HL-60 (cell line): Measurements from ENCODE around the gene ARHGAP18.

Experiments
- DNase-seq, 2 experiments: peaks; one replicate each; pipeline ENCODE4 v3.0.0-alpha.2; 2010 to 2020; ENCODE audit warnings: low read depth in 1 of 2, low spot score in 1 of 2
- H3K27ac ChIP-seq: fragments of 250-450 bp; sonication (Bioruptor Pico); replicated peaks from 2 replicates; pipeline ENCODE4 v1.5.1; 2020; ENCODE audit warnings: mild to moderate bottlenecking, moderate library complexity
- H3K27me3 ChIP-seq: fragments of 250-450 bp; sonication (Bioruptor Pico); 2 replicates; pipeline ENCODE4 v1.5.1; 2021; ENCODE audit warnings: mild to moderate bottlenecking, moderate library complexity; ENCODE audit not compliant: insufficient read depth, poor library complexity, severe bottlenecking
- H3K4me3 ChIP-seq: replicated peaks from 2 replicates; pipeline ENCODE4 v1.5.1; 2011; ENCODE audit warnings: mild to moderate bottlenecking, control low read depth, low read length; ENCODE audit not compliant: insufficient read depth
- GABPA ChIP-seq: IDR thresholded peaks from 2 replicates; pipeline ENCODE4 v1.6.1; 2012; ENCODE audit warnings: low read depth
- POLR2AphosphoS5 ChIP-seq: IDR thresholded peaks from 2 replicates; pipeline ENCODE4 v1.6.1; 2012; ENCODE audit warnings: low read depth
- SPI1 ChIP-seq: IDR thresholded peaks from 2 replicates; pipeline ENCODE4 v1.6.1; 2012; ENCODE audit warnings: low read depth, mild to moderate bottlenecking, borderline replicate concordance
- TF ChIP-seq, protein P1 (sequence below): IDR thresholded peaks from 2 replicates; pipeline ENCODE4 v1.6.1; 2012; ENCODE audit warnings: low read depth; ENCODE audit not compliant: insufficient replicate concordance
- TF ChIP-seq, protein P2 (sequence below): IDR thresholded peaks from one replicate; pipeline ENCODE4 v1.5.1; 2011; ENCODE audit warnings: low read length, control low read depth, inconsistent platforms; ENCODE audit not compliant: insufficient read depth

ARHGAP18 gene

DNA sequence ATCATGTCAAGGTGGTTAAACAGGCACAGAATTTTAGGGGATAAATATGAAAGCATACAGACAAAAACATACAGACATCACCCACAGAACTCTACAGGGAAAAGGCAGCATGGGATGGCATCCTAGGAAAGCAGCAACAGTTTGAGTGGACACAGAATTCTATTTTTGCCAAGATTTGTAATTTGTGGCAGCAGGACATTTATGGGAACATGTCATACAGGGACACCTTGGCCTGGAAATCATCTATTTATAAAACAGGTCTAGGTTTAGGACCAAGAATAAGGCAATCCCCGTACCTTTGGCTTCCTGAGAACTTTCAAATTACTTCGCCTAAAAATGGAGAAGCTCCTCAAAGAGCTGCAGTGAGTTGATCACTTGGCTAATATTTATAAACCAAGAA lies 17.5 kb downstream of the ARHGAP18 start:
- Histone ChIP-seq H3K4me3 (no peak overlapping the region), H3K27ac (peak overlapping the region; percentile 27), H3K27me3 (no peaks in the 10 kb centered on the region)
- no peak for DNase-seq
- TF ChIP-seq, protein P1, sequence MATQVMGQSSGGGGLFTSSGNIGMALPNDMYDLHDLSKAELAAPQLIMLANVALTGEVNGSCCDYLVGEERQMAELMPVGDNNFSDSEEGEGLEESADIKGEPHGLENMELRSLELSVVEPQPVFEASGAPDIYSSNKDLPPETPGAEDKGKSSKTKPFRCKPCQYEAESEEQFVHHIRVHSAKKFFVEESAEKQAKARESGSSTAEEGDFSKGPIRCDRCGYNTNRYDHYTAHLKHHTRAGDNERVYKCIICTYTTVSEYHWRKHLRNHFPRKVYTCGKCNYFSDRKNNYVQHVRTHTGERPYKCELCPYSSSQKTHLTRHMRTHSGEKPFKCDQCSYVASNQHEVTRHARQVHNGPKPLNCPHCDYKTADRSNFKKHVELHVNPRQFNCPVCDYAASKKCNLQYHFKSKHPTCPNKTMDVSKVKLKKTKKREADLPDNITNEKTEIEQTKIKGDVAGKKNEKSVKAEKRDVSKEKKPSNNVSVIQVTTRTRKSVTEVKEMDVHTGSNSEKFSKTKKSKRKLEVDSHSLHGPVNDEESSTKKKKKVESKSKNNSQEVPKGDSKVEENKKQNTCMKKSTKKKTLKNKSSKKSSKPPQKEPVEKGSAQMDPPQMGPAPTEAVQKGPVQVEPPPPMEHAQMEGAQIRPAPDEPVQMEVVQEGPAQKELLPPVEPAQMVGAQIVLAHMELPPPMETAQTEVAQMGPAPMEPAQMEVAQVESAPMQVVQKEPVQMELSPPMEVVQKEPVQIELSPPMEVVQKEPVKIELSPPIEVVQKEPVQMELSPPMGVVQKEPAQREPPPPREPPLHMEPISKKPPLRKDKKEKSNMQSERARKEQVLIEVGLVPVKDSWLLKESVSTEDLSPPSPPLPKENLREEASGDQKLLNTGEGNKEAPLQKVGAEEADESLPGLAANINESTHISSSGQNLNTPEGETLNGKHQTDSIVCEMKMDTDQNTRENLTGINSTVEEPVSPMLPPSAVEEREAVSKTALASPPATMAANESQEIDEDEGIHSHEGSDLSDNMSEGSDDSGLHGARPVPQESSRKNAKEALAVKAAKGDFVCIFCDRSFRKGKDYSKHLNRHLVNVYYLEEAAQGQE = no peak
- no peak for TF ChIP-seq POLR2AphosphoS5

DNA sequence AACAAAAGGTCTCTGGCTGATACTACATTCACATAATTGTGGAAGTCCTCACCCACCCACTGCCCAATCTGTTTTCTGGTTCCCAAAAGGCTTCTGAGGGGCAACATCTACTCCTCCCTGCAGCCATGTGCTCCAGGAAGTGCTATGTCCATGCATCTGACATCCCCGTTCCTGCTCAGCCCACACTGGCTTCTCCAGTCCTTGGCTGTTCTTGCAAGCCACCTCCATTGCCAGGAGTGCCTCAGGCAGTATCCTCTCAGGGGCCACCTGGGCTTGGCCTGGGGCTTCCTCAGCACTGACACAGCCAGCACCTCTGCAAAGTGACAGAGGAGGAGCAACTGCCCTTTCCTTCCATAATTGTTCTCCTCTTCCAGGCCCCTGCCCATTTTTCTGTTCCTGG lies 18.3 kb downstream of the ARHGAP18 start:
- peak overlapping the region; percentile 27 for H3K27ac ChIP-seq

DNA sequence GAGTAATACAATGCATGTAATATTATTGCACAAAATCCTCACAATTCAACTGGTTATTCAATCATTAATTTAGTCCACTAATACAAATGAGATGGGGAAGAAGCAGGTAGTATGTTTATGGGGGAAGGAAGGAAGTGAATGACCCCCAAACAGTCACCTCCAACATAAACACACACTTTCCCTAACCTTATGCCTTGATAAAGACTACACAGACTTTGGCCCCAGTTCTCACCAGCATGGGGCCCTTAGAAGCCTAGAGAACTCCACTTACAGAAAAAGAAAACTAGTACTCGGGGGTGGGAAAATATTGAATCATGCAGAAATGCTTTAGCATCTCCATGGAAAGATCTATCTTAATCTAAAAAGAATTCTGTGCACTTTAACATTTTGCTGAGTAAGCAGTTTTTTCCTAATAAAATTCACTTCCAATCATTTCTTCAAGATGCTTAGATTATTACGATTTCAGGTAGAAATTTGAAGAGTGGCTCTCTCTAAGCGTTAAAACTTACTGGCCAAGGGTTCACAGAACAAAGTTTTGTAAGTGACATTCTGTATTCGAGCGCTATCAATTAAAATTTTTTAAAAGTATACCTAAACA lies 18.8 kb downstream of the ARHGAP18 start:
- DNase-seq = no peak
- TF ChIP-seq, protein P1 = no peak
- TF ChIP-seq, protein P2, sequence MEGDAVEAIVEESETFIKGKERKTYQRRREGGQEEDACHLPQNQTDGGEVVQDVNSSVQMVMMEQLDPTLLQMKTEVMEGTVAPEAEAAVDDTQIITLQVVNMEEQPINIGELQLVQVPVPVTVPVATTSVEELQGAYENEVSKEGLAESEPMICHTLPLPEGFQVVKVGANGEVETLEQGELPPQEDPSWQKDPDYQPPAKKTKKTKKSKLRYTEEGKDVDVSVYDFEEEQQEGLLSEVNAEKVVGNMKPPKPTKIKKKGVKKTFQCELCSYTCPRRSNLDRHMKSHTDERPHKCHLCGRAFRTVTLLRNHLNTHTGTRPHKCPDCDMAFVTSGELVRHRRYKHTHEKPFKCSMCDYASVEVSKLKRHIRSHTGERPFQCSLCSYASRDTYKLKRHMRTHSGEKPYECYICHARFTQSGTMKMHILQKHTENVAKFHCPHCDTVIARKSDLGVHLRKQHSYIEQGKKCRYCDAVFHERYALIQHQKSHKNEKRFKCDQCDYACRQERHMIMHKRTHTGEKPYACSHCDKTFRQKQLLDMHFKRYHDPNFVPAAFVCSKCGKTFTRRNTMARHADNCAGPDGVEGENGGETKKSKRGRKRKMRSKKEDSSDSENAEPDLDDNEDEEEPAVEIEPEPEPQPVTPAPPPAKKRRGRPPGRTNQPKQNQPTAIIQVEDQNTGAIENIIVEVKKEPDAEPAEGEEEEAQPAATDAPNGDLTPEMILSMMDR = no peak
- no peak for TF ChIP-seq GABPA
- no peak for TF ChIP-seq POLR2AphosphoS5
- TF ChIP-seq SPI1 = no peak
- H3K4me3 ChIP-seq = no peak overlapping the region
- no peaks in the 10 kb centered on the region for H3K27me3 ChIP-seq
- no peak overlapping the region for H3K27ac ChIP-seq

More for the DNA sequence above, 18.3 kb downstream of the ARHGAP18 start:
- DNase-seq = no peak
- Histone ChIP-seq H3K27me3 (no peaks in the 10 kb centered on the region), H3K4me3 (no peak overlapping the region)
- TF ChIP-seq, protein P2 = no peak
- TF ChIP-seq GABPA = no peak
- TF ChIP-seq SPI1 = no peak
- TF ChIP-seq POLR2AphosphoS5 = no peak
- TF ChIP-seq, protein P1 = no peak
